Measurements from ENCODE around the gene ELOVL5.

ELOVL5 gene

GRCh38 chr6:53282741-53283140 is 66.0 kb downstream of the ELOVL5 start:
- H3K23ac ChIP-seq (ENCODE audit: low read depth, low read length, poor library complexity): no peak overlapping the region
- H3K79me1 ChIP-seq (ENCODE audit: low read depth, low read length): peaks cover 2% of the 10 kb centered on the region
- H3K36me3 ChIP-seq (replicated peaks in 1 of 2; ENCODE audit: control insufficient read depth in 2 of 2, insufficient read depth in 2 of 2, low read length in 2 of 2): peaks cover 4 to 99% of the 10 kb centered on the region in 2 donors
- H3K9me3 ChIP-seq (replicated peaks in 1 of 2; ENCODE audit: control insufficient read depth in 2 of 2, insufficient read depth in 1 of 2, low read depth in 1 of 2, low read length in 2 of 2): no peaks in the 10 kb centered on the region
- DNase-seq (ENCODE audit: low spot score): no peak
- H3K4ac ChIP-seq (ENCODE audit: low read length): no peak overlapping the region
- no peak overlapping the region for H3K9ac ChIP-seq (ENCODE audit: low read depth, low read length, poor library complexity)
- no peak overlapping the region for H3K18ac ChIP-seq (ENCODE audit: low read length)
- no peak overlapping the region for H3K4me2 ChIP-seq (ENCODE audit: insufficient read depth, low read length, poor library complexity, severe bottlenecking)
- H3K4me3 ChIP-seq (ENCODE audit: low read length in 2 of 2): no peak overlapping the region
- no peak overlapping the region for H2BK120ac ChIP-seq (ENCODE audit: low read depth, low read length)
- no peak overlapping the region for H2BK5ac ChIP-seq (ENCODE audit: low read length)
- no peaks in the 10 kb centered on the region for H3K27me3 ChIP-seq (ENCODE audit: control insufficient read depth in 3 of 3, insufficient read depth in 3 of 3, low read depth in 1 of 3, low read length in 3 of 3)
- no CpG with 5 or more reads among the region's 2 CpGs for WGBS, 2 donors (ENCODE audit: extremely low coverage in 2 of 2, insufficient read length in 2 of 2, insufficient replicate concordance in 1 of 2)
- H4K8ac ChIP-seq (ENCODE audit: low read depth, low read length): no peak overlapping the region
- H3K4me1 ChIP-seq (ENCODE audit: control insufficient read depth in 2 of 2, insufficient read depth in 1 of 2, low read depth in 1 of 2, low read length in 2 of 2): peaks cover 8 to 10% of the 10 kb centered on the region in 2 donors
- no peak overlapping the region for H3K14ac ChIP-seq (ENCODE audit: low read length)
- H2BK12ac ChIP-seq (ENCODE audit: low read length): no peak overlapping the region
- H2AFZ ChIP-seq (ENCODE audit: low read length): no peak overlapping the region
- no peak overlapping the region for H2AK5ac ChIP-seq (ENCODE audit: low read depth, low read length)
- no peak overlapping the region for H4K91ac ChIP-seq (ENCODE audit: low read depth, low read length, poor library complexity)
- no peak overlapping the region for H2BK15ac ChIP-seq (ENCODE audit: low read length)
- H3K27ac ChIP-seq (replicated peaks; ENCODE audit: low read length): no peak overlapping the region

- H3K4me2 ChIP-seq (ENCODE audit: insufficient read depth, low read length, poor library complexity, severe bottlenecking): no peak overlapping the region
- no peak overlapping the region for H4K91ac ChIP-seq (ENCODE audit: low read depth, low read length, poor library complexity)
- no peak overlapping the region for H3K14ac ChIP-seq (ENCODE audit: low read length)
- H2BK15ac ChIP-seq (ENCODE audit: low read length): no peak overlapping the region
- no peak overlapping the region for H3K4me3 ChIP-seq (ENCODE audit: low read length in 2 of 2)
- no peak overlapping the region for H3K4ac ChIP-seq (ENCODE audit: low read length)
- WGBS, 2 donors (ENCODE audit: extremely low coverage in 2 of 2, insufficient read length in 2 of 2, insufficient replicate concordance in 1 of 2): no CpG with 5 or more reads among the region's 2 CpGs
- H3K79me1 ChIP-seq (ENCODE audit: low read depth, low read length): peaks cover 2% of the 10 kb centered on the region
- no peak overlapping the region for H3K18ac ChIP-seq (ENCODE audit: low read length)
- H3K36me3 ChIP-seq (replicated peaks in 1 of 2; ENCODE audit: control insufficient read depth in 2 of 2, insufficient read depth in 2 of 2, low read length in 2 of 2): peaks cover 5 to 99% of the 10 kb centered on the region in 2 donors
- no peak overlapping the region for H2BK120ac ChIP-seq (ENCODE audit: low read depth, low read length)
- peaks cover 3 to 5% of the 10 kb centered on the region in 2 donors for H3K4me1 ChIP-seq (ENCODE audit: control insufficient read depth in 2 of 2, insufficient read depth in 1 of 2, low read depth in 1 of 2, low read length in 2 of 2)
- no peak overlapping the region for H2AFZ ChIP-seq (ENCODE audit: low read length)
- no peak overlapping the region for H2AK5ac ChIP-seq (ENCODE audit: low read depth, low read length)
- H3K27ac ChIP-seq (replicated peaks; ENCODE audit: low read length): no peak overlapping the region
- H2BK5ac ChIP-seq (ENCODE audit: low read length): no peak overlapping the region
- DNase-seq (ENCODE audit: low spot score): no peak
- no peak overlapping the region for H3K23ac ChIP-seq (ENCODE audit: low read depth, low read length, poor library complexity)
- no peak overlapping the region for H4K8ac ChIP-seq (ENCODE audit: low read depth, low read length)
- H3K9me3 ChIP-seq (replicated peaks in 1 of 2; ENCODE audit: control insufficient read depth in 2 of 2, insufficient read depth in 1 of 2, low read depth in 1 of 2, low read length in 2 of 2): no peaks in the 10 kb centered on the region
- H3K9ac ChIP-seq (ENCODE audit: low read depth, low read length, poor library complexity): no peak overlapping the region
- H3K27me3 ChIP-seq (ENCODE audit: control insufficient read depth in 3 of 3, insufficient read depth in 3 of 3, low read depth in 1 of 3, low read length in 3 of 3): no peaks in the 10 kb centered on the region
- H2BK12ac ChIP-seq (ENCODE audit: low read length): no peak overlapping the region
These were observed 66.5 kb downstream of the ELOVL5 start for GRCh38 chr6:53282234-53282633.

DNA sequence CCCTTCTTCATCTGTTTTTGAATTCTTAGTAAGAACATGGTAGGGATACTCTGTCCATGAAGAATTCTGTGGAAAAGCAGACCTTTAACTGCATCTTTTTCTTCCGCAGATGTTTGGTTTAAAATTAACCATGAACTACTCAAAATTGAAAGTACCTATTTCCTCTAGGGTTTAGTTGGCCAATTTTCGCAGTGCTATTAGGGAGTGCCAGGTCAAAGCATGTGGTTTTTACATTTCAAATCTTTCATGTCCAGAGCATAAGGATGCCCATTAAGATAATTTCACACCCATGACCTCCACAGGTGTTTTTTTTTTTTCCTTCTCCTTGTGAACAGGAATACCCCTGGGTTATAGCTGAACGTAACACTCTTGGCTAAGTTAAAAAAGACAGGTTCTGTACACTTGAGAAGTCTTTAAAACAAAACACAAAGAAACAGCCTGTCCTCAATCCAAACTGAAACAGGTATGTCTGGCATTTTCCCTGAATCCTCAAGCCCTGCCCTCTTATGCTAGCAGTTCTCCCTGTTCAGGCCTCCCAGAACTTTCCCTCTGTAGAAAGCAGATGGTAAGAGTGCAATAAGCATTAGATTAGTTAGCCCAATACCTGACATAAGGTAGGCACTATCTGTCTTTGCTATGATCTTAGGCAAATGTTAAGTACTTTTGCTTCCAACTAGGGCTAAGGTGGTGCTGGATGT is 67.1 kb downstream of the ELOVL5 start:
- no CpG with 5 or more reads among the region's 3 CpGs for WGBS, 2 donors (ENCODE audit: extremely low coverage in 2 of 2, insufficient read length in 2 of 2, insufficient replicate concordance in 1 of 2)
- Histone ChIP-seq H2BK5ac (ENCODE audit: low read length) (no peak overlapping the region), H2AK5ac (ENCODE audit: low read depth, low read length) (no peak overlapping the region), H3K27me3 (ENCODE audit: control insufficient read depth in 3 of 3, insufficient read depth in 3 of 3, low read depth in 1 of 3, low read length in 3 of 3) (no peaks in the 10 kb centered on the region), H3K79me1 (ENCODE audit: low read depth, low read length) (peaks cover 2% of the 10 kb centered on the region), H3K4me3 (ENCODE audit: low read length in 2 of 2) (no peak overlapping the region), H2BK120ac (ENCODE audit: low read depth, low read length) (no peak overlapping the region), H3K9me3 (replicated peaks in 1 of 2; ENCODE audit: control insufficient read depth in 2 of 2, insufficient read depth in 1 of 2, low read depth in 1 of 2, low read length in 2 of 2) (no peaks in the 10 kb centered on the region), H3K9ac (ENCODE audit: low read depth, low read length, poor library complexity) (no peak overlapping the region), H3K4me2 (ENCODE audit: insufficient read depth, low read length, poor library complexity, severe bottlenecking) (no peak overlapping the region), H3K36me3 (replicated peaks in 1 of 2; ENCODE audit: control insufficient read depth in 2 of 2, insufficient read depth in 2 of 2, low read length in 2 of 2) (peaks cover 5 to 99% of the 10 kb centered on the region in 2 donors), H2AFZ (ENCODE audit: low read length) (no peak overlapping the region), H3K4me1 (ENCODE audit: control insufficient read depth in 2 of 2, insufficient read depth in 1 of 2, low read depth in 1 of 2, low read length in 2 of 2) (peaks cover 0 to 5% of the 10 kb centered on the region in 2 donors), H3K27ac (replicated peaks; ENCODE audit: low read length) (no peak overlapping the region), H3K14ac (ENCODE audit: low read length) (no peak overlapping the region), H3K4ac (ENCODE audit: low read length) (no peak overlapping the region), H2BK15ac (ENCODE audit: low read length) (no peak overlapping the region), H3K23ac (ENCODE audit: low read depth, low read length, poor library complexity) (no peak overlapping the region), H2BK12ac (ENCODE audit: low read length) (no peak overlapping the region), H4K91ac (ENCODE audit: low read depth, low read length, poor library complexity) (no peak overlapping the region), H4K8ac (ENCODE audit: low read depth, low read length) (no peak overlapping the region), H3K18ac (ENCODE audit: low read length) (no peak overlapping the region)
- no peak for DNase-seq (ENCODE audit: low spot score)

- Histone ChIP-seq H3K9me3 (replicated peaks in 1 of 2; ENCODE audit: control insufficient read depth in 2 of 2, insufficient read depth in 1 of 2, low read depth in 1 of 2, low read length in 2 of 2) (no peaks in the 10 kb centered on the region), H4K8ac (ENCODE audit: low read depth, low read length) (no peak overlapping the region), H3K14ac (ENCODE audit: low read length) (no peak overlapping the region), H3K4me1 (ENCODE audit: control insufficient read depth in 2 of 2, insufficient read depth in 1 of 2, low read depth in 1 of 2, low read length in 2 of 2) (peaks cover 0 to 5% of the 10 kb centered on the region in 2 donors), H3K36me3 (replicated peaks in 1 of 2; ENCODE audit: control insufficient read depth in 2 of 2, insufficient read depth in 2 of 2, low read length in 2 of 2) (peaks cover 9 to 99% of the 10 kb centered on the region in 2 donors), H3K4ac (ENCODE audit: low read length) (no peak overlapping the region), H2AFZ (ENCODE audit: low read length) (no peak overlapping the region), H2BK12ac (ENCODE audit: low read length) (no peak overlapping the region), H2BK15ac (ENCODE audit: low read length) (no peak overlapping the region), H2BK120ac (ENCODE audit: low read depth, low read length) (no peak overlapping the region), H3K27me3 (ENCODE audit: control insufficient read depth in 3 of 3, insufficient read depth in 3 of 3, low read depth in 1 of 3, low read length in 3 of 3) (no peaks in the 10 kb centered on the region), H3K23ac (ENCODE audit: low read depth, low read length, poor library complexity) (no peak overlapping the region), H3K18ac (ENCODE audit: low read length) (no peak overlapping the region), H4K91ac (ENCODE audit: low read depth, low read length, poor library complexity) (no peak overlapping the region), H3K4me3 (ENCODE audit: low read length in 2 of 2) (no peak overlapping the region), H3K9ac (ENCODE audit: low read depth, low read length, poor library complexity) (no peak overlapping the region), H3K4me2 (ENCODE audit: insufficient read depth, low read length, poor library complexity, severe bottlenecking) (no peak overlapping the region), H3K27ac (replicated peaks; ENCODE audit: low read length) (no peak overlapping the region), H2AK5ac (ENCODE audit: low read depth, low read length) (no peak overlapping the region), H3K79me1 (ENCODE audit: low read depth, low read length) (peaks cover 2% of the 10 kb centered on the region), H2BK5ac (ENCODE audit: low read length) (no peak overlapping the region)
- WGBS, 2 donors (ENCODE audit: extremely low coverage in 2 of 2, insufficient read length in 2 of 2, insufficient replicate concordance in 1 of 2): no CpG with 5 or more reads among the region's 2 CpGs
- DNase-seq (ENCODE audit: low spot score): no peak
These were observed 68.5 kb downstream of the ELOVL5 start for GRCh38 chr6:53280207-53280606.
